M059J (cell line): ENCODE data around the gene SPCS2. TPM values are rescaled to one million over a fixed set of nuclear protein-coding genes. Genes with fewer than 3 reads are reported as not detected.

Experiments
- DNase-seq: peaks from one replicate; pipeline ENCODE4 v3.0.0-alpha.2; 2012; ENCODE audit warnings: low read depth
- total RNA-seq: library from RNA; depleted of rRNA; stranded (reverse); fragments of >200 nt; shearing (Covaris generic); gene quantifications from 2 replicates; pipeline ENCODE4 v1.2.3, GENCODE V29; 2014; rRNA removed

SPCS2 gene
- 43.7 and 60.6 TPM in 2 replicates for total RNA-seq

DNA sequence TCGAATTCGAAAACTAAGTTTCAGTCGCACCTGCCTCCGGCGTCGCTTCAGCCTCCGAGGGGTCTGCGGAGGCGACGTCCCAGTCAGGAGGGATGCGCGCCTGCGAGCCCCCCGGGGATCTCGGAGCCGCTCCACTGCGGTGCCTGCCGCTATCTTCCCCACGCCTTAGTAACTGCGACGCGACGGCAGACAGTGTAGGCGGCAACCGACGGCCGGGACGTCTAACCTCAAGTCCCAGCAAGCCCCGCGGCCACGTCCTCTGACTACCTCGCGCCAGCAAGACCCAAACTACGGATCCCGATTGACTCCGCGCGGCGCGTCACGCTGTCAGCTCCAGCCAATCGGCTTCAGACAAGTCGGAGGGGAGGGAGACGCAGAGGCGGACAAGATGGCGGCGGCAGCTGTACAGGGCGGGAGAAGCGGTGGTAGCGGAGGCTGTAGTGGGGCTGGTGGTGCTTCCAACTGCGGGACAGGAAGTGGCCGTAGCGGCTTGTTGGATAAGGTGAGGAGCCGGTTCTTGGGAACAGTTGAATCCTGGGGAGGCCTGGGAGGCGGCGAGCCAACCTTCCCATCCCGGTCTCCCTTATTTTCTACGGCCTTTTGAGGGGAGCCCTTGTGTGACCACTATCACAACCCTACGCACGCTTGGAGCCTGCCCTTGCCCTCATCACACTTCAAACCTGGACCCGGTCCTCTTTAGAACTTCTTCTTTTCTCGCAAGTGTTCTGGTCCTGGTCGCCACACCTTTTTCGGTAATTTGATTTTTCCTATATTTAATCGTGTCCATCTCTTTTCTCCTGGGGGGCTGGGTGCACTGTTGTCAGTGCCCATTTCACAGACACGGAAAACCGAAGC lies at the start of gene SPCS2, which contains the start of gene XRRA1:
SPCS2 (plus strand) TSS at position 369 of the 855 bp plus-strand sequence; CDS start at position 389, 20 bp downstream.
XRRA1 (minus strand) TSS at position 194 of the 855 bp plus-strand sequence. CDS start 8,213 bp downstream, outside the sequence.
- peak; percentile 98 for DNase-seq

DNA sequence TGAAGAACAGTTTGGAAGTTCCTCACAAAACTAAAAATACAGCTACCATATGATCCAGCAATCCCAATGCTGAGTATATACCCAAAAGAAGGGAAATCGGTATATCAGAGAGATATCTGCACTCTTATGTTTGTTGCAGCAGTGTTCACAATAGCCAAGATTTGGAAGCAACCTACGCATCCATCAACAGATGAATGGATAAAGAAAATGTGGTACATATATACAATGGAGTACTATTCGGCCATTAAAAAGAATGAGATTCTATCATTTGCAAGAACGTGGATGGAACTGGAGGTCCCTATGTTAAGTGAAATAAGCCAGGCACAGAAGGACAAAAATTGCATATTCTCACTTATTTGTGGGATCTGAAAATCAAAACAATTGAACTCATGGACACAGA lies 46.7 kb upstream of the SPCS2 start:
- no peak for DNase-seq

DNA sequence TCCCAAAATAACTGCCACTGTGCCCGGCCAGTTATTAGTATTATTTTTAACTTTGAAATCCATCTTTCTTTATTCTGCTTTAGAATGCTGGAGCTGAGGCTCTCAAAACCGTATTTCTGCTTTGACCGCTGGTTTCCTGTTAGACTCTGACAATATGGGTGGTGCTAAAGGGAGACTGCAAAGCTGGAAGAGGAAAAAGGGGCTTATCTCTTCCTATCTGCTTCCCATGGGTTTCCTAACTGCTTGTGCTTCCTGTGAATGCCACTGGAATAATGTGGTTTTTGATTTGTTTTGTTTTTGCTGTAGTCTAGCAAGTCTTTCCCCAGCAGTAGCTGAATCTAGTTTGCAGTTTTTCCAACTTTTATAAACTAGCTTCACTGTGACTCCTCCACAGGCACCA lies 43.7 kb upstream of the SPCS2 start:
- no peak for DNase-seq

DNA sequence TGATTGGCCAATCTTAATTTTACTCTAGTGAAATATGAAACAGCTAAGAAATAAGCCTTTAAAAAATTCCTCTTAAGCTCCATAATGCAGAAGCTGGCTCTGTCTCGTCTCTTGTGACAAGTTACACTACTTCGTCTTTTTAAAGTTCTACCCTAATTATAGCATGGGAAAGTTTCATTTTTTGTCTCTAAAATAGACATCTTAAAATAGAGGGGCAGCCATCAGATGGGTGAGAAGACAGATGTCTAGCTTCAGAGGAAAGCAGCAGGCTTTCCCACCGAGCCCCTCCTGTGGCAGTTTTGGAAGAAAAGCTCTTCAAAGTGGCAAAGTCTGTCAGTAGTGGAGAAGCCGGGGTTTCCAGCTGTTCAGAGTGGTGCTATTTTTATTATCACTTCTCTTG lies 39.7 kb upstream of the SPCS2 start:
- DNase-seq: no peak

DNA sequence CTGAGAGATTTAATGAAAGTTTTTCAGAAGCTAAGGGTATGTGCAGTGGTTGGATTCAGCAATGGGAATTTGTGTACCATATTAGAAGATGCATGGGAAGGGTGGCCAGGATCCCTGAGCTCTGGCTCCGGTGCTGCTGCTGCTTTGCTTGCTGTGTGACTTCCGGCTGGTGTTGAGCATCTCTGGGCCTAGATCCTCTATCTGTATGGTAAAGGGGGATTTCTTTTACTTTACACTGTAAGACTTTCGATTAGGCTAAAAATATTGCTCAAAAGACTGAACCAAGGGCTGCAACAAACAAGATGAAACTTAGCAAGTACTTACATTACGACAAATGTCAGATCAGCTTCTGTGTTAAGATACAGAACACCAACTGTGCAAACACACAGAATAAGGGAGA lies 39.3 kb upstream of the SPCS2 start:
- DNase-seq: no peak

DNA sequence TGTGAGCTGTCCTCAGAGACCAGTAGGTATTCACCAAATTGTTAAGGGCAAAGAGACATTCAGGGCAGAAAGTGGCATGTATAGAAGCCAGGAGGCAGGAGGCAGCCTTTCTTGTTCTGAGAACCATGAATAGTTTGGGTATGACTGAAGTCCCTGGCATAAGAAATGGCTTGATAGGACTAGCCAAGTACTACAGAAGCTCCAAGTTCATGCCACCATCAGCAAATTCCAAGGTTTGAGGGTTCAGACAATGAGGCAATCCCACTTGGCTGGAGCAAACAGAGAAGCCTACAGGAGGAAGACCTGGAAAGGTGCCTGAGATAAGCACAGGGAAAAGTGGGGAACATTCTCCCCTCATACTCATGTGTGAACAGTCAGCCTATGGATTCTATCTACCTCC lies 25.9 kb upstream of the SPCS2 start:
- DNase-seq: no peak

DNA sequence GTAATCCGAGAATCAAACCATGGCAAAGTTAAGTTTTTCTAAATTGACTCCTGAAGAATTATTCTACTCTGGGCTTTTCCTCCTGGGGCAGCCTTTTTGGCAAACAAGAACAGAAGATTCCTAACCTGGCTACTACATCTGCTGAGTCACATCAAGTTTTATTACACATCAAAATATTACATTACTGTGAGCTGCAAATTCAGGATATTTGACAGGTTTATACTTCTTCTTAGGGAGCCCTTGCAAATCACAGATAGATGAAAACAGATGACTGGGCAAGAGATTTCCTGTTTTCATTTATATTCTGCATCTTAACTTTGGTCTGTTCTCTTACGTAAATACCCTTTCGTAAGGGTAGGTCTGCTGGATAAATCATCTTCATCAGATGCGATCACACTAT lies 23.8 kb upstream of the SPCS2 start:
- DNase-seq: peak; percentile 63

DNA sequence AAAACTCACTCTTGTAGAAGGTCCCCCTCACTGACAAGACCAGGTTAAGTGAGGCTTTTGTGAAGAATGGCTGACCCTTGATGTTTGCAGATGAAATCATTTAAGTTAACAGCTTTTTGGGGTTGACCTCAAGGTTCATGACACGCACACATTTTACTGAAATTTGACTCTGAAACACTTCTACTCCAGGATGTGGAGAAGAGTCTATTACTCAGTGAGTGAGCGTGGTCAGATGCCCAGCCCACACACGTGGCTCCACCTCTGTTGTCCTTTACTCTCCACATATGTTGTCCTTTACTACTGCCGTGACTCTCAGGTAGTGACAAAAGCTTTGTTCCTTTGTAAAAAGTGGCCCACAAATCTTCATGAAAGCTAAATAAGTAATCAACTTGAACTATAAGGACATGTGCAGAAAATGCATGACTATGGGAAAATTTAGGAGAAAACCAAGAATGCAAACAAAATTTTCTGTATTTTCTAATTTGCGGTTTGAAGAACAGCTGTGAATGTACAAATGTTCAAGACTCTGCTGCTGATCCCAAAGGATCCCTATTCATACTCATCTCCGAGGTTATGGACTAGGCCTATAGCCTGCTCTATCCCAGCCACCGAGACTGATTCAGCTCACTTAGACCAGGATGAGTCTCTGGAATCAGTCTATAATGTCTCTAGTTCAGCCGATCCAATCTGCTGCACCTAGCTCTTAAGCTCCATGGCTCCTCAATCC lies 22.6 kb upstream of the SPCS2 start:
- DNase-seq: peak; percentile 80

DNA sequence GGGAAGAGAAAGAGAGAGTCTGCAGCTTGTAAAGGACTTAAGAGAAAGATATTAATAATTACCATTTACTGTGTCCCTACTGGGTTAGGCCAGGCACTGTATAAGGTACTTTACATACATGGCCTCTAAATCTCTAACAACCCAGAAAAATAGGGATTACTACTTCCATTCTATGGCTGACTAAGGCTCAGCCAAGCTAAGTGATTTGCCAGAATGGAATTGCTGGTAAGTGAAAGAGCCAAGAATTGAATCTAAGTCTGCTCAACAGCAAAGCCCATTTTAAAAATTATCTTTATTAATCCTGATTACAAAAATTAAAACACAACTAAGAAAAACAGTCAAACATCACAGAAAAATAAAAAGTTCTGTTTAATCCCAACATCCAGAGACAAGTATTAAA lies 21.6 kb upstream of the SPCS2 start:
- DNase-seq: no peak

DNA sequence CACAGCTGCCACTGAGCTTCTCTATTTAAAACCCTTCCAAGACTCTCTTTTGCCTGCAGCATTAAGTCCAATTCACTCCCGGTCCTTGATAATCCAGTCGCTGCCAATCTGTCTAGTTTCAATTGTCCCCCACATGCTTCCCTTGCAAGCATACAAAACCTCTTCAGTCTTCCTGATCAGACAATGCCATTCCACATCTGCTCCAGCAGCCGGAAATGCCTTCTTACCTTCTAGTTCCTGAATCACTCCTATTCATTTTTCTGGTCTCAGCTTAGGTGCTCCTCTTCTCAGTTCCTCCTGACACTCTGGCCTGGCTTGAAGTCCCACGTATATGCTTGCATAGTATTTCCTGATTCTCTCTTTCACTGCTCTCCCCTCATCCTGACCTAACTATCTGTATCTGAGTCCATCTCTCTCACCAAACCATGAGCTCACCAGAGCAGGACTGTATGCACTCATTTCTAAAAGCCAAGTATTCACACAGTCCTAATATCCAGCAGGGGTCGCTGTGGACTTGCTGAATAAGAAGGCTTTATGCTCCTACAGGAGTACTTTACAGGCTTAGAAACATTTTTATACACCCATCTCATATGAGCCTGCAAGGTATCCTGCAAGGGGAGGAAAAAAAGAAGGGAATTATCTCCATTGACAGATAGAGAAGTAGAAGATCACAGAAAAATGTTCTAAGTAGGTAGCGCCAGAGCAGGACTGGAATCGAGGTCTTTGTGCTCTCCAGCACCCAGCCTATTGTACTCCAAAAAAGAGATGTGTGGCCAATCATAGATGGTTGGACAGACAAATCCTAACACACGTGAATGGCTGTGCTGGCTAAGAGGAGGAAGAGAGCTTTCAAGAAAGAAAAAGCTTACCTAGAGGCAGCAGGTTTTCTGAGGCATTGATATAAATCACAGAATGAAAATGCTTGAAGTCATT lies 19.4 kb upstream of the SPCS2 start:
- peak; percentile 91 for DNase-seq

DNA sequence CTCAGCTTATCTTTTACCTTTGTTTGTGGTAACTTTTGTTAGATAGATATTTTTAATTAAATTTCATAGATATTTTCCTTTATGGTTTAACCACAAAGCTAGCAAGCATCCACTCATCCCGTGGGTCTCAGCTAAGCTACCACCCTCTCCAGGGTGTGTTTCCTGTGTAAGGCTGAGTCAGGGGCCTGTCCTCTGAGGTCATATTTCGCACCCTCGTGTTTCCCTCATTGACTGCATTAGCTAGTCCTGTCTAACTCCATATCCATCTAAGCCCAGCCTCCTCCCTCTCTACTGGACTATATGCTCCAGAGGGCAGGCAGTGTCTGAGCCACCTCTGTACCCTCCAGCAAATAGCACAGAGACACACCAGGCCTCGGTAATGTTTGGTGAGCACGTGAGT lies 16.9 kb upstream of the SPCS2 start:
- peak; percentile 54 for DNase-seq

DNA sequence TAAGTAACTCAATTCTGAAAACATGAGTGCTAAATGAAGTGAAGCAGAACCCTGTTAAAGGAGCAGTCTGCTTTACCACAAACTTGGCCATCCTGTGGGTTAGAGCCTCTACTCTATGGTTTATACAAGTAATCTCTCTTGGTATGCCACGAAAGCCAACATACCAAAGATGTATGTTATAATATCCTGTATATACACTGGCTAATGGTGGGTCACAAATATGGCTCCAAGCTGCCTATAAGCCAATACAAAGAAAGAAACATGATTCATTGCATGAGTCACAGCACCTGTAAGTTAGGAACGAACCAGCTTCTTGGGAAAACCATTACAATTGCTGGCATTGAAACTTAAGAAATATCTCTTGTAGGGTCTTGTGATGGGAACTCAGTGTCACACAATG lies 16.3 kb upstream of the SPCS2 start:
- DNase-seq: peak; percentile 69

DNA sequence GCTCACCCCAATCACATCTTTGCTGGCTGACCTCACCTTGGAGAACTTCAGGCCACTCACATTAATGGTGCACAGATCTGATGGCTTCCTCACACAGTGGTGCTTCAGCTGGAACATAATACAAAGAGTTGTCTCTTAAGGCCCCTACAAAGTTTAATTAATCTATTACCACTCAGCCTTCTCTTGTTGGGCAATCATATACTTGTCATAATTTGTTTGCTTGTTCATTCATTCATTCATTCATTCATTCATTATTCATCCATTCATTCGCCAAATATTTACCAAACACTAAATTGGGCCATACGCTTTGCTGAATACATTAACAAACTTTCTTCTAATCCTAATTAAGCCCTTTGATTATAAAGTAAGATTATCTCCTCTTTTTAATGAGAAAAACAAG lies 15.3 kb upstream of the SPCS2 start:
- DNase-seq: no peak

DNA sequence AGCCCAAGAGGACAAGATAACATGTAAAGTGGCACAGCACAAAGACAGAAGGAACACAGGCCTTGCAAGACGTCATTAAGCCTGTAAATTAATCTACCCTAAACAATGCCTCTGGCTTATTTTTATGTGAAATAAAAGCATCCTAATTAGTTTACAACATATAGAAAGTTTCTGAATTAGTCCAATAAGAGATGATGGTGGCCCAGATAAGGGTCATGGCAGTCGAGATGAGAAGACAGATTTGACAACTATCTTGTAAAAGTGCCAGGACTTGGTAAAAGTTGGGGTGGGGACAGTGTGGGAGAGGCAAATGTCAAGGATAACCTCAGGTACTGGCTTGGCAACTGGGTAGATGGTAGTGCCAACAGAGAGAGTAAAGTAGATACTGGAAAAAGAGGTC lies 13.8 kb upstream of the SPCS2 start:
- no peak for DNase-seq

DNA sequence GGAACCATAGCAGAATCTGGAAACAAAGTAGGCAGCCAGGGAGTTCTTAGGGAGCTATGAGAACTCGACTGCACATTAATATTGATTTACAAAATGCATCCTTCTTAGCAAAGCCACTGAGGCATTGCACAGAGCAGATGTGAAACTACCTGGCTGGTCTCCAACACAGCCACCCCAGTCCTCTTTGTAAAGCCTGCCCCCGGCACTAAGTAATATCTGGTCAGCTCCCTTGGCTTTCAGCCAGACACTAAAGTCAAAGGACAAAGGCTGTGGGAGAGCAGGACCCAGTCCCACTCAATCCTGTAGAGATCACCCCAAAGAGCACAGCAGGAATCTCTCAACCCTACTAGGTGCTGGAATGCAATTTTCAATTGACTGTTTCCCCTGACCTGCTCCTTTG lies 13.0 kb upstream of the SPCS2 start:
- no peak for DNase-seq

DNA sequence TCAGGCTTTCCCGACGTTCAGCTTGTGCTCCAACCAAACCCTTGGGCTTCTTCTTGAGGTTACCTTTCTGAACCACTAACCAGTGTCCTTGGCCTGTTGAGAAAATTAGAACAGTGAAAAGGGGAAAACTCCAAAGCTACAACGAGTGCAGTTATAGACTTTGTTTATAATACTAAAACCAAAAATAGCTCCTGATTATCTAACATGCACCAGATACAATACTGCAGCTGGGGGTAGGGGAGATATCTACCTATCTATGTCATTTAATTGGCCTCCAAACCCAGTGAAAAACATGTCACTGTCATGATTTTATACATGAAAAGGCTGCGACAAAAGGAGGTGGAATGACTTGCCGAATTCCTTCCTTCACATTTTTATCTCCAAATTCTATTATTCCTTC lies 12.1 kb upstream of the SPCS2 start:
- no peak for DNase-seq

DNA sequence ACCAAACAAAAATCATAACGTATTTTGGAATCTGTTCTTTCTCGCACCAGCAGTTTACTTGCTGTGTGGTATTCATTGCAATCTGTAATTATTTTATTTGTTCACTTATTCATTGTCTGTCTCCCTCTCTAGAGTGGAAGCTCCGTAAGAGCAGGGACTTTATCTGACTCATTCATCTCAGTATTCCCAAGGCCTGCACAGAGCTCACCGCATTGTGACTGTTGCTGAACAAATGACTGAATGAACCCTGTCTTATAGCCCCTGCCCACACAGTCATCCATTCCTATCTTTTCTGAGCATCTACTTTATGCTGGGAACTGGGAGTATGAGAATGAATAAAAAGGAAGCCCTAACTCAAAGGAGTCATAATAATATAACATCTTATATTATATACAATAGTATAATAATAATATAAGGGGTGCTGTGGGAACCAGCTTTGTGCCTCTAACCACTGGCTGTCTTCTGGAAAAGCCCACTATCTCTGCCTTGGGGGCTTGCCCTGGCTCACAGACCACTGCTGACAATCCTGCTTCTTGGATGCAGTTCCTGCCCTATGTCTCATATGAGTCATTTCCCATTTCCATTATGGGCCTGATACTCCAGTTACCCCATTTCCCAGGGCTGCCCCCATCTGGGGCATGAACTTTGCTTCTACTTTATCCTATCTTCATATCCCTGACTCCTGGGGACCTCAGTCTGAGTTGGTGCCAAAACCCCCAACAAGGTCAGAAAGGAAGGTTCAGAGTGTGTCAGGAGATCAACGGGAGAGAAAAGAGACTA lies 11.2 kb upstream of the SPCS2 start:
- DNase-seq: peak; percentile 50

DNA sequence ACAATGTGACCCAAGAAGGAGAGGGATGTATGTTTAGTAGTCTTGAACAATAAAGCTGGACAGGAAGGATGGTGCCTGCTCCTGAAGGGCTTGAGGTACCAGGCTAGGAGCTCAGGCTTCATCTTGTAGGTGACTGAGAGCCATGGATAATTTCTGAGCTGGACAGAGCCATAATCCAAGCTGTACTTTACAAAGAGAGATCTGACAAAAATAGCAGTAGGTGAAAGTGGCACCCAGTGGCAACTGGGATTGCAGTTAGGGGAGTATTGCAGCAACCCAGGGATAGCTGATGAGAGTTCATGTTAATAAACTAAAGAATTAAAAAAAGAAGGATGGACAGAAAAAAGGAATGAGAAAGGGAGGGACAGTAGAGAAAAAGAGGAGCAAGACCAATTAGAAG lies 7.6 kb upstream of the SPCS2 start:
- DNase-seq: no peak

DNA sequence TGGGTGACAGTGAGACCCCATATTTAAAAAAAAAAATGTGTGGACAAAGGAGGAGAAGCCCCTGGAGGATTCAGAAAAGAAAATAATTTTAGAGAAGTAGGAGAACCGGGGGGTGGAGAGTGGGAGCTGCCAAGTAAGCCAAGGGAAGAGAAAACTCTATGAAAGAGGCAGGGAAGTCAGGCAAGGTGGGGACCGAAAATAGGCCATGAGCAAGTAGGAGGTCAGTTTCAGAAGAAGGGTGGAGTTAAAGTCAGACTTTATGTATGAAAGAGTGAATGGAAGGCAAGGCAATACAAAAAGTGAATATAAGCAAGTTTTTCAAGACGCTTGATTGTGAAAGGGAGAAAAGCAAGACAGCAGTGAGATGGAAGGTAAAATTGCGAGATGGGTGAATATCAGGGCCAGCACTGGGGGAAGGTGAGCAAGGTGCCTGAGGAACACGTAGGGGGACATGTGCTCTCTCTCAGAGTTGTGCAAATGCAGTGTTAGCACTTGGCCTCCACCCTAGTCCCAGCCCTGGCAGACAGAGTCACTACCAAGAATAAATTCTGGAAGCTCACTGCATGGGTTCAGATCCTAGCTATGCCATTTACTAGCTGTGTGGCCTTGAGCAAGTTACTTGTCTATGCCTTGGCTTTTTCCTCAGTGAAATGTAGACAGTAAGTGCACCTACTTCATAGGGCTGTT lies 6.8 kb upstream of the SPCS2 start:
- no peak for DNase-seq

DNA sequence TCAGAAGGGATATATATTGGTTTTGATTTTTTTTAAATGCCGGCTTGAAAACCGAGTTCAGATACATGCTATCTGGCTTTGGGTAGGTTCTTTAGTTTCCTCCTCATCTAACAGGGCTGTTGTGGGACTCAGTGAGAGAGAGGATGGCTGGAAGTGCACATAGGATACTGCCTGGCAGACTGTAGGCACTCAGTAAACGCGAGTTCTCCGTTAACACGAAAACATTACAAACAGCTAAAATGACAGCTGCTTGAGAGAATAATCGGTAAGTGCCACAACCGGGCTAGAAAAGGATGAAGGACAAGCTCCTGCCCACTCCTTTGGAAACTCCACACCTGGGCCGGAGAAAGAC lies 544 bp upstream of the SPCS2 start:
- peak; percentile 36 for DNase-seq

DNA sequence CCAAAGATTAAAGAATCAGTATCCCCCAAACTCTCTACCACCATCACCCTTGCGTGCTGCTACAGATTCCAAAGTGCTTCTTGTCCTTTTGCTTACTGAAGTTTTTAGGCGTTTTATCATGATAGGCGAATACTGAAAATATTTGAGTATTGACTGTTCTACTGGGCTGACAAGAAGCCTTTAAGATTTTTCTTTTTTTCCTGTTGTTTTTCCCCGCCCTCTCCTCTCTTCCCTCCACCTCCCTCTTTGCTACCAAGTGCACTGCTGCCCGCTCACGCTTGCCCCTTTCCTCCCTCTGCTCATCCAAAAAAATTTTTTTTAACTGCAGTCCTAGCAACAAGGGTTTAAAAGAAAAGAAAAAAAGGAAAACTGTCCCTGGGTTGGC lies 679 bp downstream of the SPCS2 start:
- DNase-seq: peak; percentile 17
